ENCODE data around the gene RARB.

The RARB gene

GRCh38 chr3:25593001-25593400, 164.9 kb downstream of the RARB start:
- in situ Hi-C loops (cut with HindIII; ENCODE audit: low sequenced_read_pairs) = no loop called here

DNA sequence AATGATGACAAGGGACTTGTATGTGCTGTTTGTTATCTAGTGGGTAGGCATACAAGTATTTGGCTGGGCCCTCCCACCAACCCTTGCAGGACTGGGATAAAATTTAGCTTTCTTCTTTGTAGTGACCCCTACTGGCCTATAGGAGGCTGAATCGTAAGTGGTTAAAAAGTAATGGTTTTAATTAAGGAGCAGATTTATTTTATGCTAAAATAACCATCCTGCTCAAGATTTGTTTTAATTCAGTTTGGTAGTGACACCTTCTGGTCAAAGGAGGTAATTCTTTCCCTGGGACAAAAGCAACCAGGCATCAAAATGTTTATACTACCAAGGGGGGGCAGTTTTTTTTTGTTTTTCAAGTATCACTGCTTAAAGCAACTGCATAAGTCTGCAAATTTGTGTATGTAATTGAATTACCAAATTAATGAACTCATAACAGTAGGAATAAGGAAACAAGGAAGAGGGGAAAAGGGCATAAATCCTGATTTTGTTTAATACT, 166.0 kb downstream of the RARB start:
- peak; percentile 61 for TF ChIP-seq CTCF (IDR thresholded peaks at IDR 0.05; ENCODE audit: low read depth, low read length)
- DNase-seq (ENCODE audit: low read depth, low spot score) = peak; percentile 89
- H3K4me3 ChIP-seq (ENCODE audit: low read depth, low read length) = no peak overlapping the region
- in situ Hi-C loops (cut with HindIII; ENCODE audit: low sequenced_read_pairs) = no loop called here

More at GRCh38 chr3:25593001-25593400, 164.9 kb downstream of the RARB start:
- no peak for TF ChIP-seq CTCF (IDR thresholded peaks at IDR 0.05; ENCODE audit: low read depth, low read length)
- H3K4me3 ChIP-seq (ENCODE audit: low read depth, low read length) = no peak overlapping the region
- DNase-seq (ENCODE audit: low read depth, low spot score) = no peak

DNA sequence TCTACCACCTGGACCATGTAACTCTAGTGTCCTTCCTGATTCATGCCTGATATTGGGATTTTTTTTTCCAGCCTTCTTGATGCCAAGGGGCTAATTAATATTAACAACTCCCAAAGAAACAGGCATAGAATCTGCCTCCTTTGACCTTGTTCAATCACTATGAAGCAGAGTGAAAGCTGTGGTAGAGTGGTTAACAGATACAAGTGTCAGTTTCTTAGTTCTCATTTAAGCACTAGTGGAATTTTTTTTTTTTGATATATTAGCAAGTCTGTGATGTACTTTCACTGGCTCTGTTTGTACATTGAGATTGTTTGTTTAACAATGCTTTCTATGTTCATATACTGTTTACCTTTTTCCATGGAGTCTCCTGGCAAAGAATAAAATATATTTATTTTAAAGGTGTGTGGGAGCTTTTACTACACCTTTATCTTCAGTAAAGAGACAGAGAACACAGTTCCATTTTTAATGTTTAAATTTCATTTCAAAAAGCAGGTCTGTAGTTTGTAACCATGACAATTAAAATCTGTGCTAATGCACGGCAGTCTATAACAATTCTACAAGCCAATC, 169.6 kb downstream of the RARB start:
- in situ Hi-C loops (cut with HindIII; ENCODE audit: low sequenced_read_pairs) = no loop called here
- no peak overlapping the region for H3K4me3 ChIP-seq (ENCODE audit: low read depth, low read length)
- no peak for TF ChIP-seq CTCF (IDR thresholded peaks at IDR 0.05; ENCODE audit: low read depth, low read length)
- no peak for DNase-seq (ENCODE audit: low read depth, low spot score)

DNA sequence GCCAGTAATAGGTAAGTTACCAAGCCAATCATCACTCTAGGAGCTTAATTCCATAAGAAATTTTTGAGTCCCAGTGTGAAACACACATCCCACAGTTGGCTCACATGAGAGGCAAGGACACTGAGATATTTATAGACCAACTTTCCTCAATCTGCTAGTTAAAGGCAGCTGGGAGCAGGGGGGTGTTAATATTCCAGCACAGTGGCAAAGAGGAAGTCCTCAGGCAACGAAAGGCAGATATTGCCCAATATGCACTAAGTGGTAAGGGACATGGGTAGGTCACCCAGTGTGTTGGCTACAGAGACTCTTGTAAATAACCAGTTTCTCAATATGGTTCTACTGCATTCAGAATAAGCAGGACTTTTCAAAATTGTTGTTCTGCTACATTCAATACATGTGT, 175.6 kb downstream of the RARB start:
- in situ Hi-C loops (cut with HindIII; ENCODE audit: low sequenced_read_pairs) = no loop called here
- no peak for TF ChIP-seq CTCF (IDR thresholded peaks at IDR 0.05; ENCODE audit: low read depth, low read length)
- DNase-seq (ENCODE audit: low read depth, low spot score) = no peak
- no peak overlapping the region for H3K4me3 ChIP-seq (ENCODE audit: low read depth, low read length)

GRCh38 chr3:25604107-25604805, 176.2 kb downstream of the RARB start:
- no peak for TF ChIP-seq CTCF (IDR thresholded peaks at IDR 0.05; ENCODE audit: low read depth, low read length)
- in situ Hi-C loops (cut with HindIII; ENCODE audit: low sequenced_read_pairs) = no loop called here
- H3K4me3 ChIP-seq (ENCODE audit: low read depth, low read length) = no peak overlapping the region
- peak; percentile 88 for DNase-seq (ENCODE audit: low read depth, low spot score)

DNA sequence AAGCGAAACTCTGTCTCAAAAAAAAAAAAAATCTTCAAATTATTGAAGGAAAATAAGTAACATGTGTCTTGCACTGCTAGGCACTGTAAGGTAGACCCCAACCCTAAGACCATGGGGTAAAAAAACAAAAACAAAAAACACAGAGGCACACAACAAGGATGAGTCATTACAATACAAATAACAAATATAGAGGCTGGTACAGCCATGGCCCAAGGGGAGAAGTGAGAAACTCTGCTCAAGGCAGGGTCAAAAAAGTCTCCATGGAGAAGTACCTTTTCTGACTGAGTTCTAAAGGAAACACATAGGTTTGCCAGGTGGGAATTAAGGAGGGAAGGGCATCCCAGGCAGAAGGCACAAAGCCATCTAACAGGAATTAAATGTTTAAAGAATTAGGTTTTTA, 182.1 kb downstream of the RARB start:
- no peak for TF ChIP-seq CTCF (IDR thresholded peaks at IDR 0.05; ENCODE audit: low read depth, low read length)
- in situ Hi-C loops (cut with HindIII; ENCODE audit: low sequenced_read_pairs) = no loop called here
- no peak for DNase-seq (ENCODE audit: low read depth, low spot score)
- no peak overlapping the region for H3K4me3 ChIP-seq (ENCODE audit: low read depth, low read length)
